ENCODE results near the gene COQ8A. TPM values are rescaled to one million over a fixed set of nuclear protein-coding genes. Genes with fewer than 3 reads are reported as not detected.
A peak's percentile ranks its signal among the peaks of the same experiment; 100 is the strongest.
"Not testable (repeated sequence)": the region's sequence is repeated elsewhere in the genome, so short reads cannot be mapped to it uniquely, and the experiment has no call there.

Gene COQ8A
- total RNA-seq, 1 donor from 2014 or later, result 25.7 TPM

DNA sequence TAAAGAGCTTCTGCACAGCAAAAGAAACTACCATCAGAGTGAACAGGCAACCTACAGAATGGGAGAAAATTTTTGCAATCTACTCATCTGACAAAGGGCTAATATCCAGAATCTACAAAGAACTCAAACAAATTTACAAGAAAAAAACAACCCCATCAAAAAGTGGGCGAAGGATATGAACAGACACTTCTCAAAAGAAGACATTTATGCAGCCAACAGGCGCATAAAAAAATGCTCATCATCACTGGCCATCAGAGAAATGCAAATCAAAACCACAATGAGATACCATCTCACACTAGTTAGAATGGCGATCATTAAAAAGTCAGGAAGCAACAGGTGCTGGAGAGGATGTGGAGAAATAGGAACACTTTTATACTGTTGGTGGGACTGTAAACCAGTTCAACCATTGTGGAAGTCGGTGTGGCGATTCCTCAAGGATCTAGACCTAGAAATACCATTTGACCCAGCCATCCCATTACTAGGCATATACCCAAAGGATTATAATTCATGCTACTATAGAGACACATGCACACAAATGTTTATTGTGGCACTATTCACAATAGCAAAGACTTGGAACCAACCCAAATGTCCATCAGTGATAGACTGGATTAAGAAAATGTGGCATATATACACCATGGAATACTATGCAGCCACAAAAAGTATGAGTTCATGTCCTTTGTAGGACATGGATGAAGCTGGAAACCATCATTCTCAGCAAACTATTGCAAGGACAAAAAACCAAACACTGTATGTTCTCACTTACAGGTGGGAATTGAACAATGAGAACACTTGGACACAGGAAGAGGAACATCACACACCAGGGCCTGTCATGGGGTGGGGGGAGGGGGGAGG lies 10.6 kb upstream of the COQ8A start:
- DNase-seq, result not testable (repeated sequence)

GRCh38 chr1:226934483-226935237 lies 5.4 kb upstream of the COQ8A start:
- DNase-seq, result no peak

- no peak for DNase-seq
Measured at GRCh38 chr1:226937940-226938725, 2.0 kb upstream of the COQ8A start.

DNA sequence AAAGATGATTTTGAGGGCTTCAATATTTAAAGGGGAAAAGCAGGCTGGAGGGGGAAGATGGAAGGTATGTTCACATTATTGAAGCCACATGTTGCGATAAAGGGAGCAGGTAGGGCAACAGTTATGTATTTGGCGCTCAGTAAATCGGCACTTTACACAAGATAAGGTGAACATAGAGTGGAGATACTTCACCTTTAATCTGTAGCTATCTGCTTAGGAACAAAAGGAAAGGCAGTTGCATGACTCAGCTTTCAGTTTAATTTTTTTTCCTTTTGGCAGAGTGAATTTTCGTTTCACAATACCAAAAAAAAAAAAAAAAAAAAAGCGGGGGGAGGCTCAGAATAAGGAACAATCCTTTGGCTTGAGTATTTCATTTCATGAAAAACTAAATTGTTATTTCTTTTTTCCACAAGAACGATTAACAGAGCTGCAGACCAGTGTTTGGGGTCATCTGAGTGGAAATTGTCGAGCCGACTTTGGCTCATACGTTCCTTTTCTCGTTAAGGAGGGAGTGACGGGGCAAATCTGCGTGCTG lies 1.1 kb upstream of the COQ8A start:
- DNase-seq, result peak; percentile 48

- DNase-seq, result peak; percentile 55
Measured at GRCh38 chr1:226939438-226940028, 561 bp upstream of the COQ8A start.

DNA sequence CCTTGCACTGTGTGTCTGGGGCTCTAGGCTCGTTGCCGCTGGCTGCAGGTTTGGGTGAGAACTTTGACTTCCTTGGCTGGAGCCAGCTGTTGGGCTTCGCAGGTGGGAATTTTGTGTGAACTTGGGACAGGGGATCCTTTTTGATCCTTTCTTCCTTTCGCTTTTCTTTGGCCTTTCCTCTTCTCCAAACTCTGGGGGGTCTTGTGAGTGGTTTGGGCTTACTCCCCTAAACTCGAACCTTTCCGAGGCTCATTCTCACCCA lies 643 bp downstream of the COQ8A start:
- DNase-seq, result no peak

GRCh38 chr1:226942392-226942791 lies 2.3 kb downstream of the COQ8A start:
- DNase-seq, result no peak

GRCh38 chr1:226943156-226943555 lies 3.1 kb downstream of the COQ8A start:
- peak; percentile 23 for DNase-seq

- no peak for DNase-seq
Measured at GRCh38 chr1:226943927-226944326, 3.8 kb downstream of the COQ8A start.

GRCh38 chr1:226945106-226945857 lies 5.2 kb downstream of the COQ8A start:
- peak; percentile 52 for DNase-seq

DNA sequence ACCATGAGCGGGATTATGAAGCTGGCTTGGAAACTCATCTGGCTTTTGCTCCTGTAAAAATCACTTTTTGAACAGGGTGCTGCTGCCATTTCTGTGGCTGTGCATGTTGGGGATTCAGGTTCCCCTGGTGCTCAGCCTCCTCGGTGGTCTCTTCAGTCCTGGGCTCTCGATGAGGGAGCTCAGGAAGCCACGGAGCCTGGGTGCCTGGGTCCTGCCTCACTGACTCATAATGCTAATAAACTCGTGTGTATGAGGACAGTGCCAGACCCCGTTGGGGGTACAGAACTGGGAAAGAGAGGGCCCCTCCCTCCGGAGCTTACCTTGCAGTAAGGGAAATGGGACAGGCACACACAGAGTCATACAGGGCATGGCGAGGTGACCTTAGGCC lies 5.8 kb downstream of the COQ8A start:
- DNase-seq, result no peak

- DNase-seq, result peak; percentile 30
Measured at GRCh38 chr1:226946285-226946684, 6.2 kb downstream of the COQ8A start.

- peak; percentile 38 for DNase-seq
Measured at GRCh38 chr1:226946841-226947240, 6.7 kb downstream of the COQ8A start.

- DNase-seq, result no peak
Measured at GRCh38 chr1:226948051-226948450, 8.0 kb downstream of the COQ8A start.

DNA sequence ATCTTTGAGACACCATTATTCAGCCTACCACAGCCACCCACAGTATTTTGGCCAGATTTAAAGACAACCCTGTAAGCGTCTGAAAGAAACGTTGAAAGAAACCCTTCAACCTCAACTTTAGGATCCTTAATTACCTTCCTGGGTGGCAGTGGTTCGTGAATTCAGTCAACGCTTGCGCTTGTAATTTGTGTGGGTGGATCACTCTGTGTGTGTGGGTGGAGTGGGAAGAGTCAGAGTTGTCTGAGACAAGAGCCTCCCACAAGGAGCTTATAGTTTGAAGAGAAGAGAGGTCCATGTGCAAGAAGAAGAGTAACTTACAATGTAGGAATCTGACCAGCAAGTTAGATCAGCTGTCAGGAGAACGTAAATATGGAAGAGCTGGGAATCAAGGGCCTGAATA lies 8.4 kb downstream of the COQ8A start:
- DNase-seq, result no peak

GRCh38 chr1:226948996-226949395 lies 8.9 kb downstream of the COQ8A start:
- DNase-seq, result no peak

GRCh38 chr1:226949401-226949800 lies 9.3 kb downstream of the COQ8A start:
- no peak for DNase-seq

- no peak for DNase-seq
Measured at GRCh38 chr1:226950316-226950715, 10.2 kb downstream of the COQ8A start.

DNA sequence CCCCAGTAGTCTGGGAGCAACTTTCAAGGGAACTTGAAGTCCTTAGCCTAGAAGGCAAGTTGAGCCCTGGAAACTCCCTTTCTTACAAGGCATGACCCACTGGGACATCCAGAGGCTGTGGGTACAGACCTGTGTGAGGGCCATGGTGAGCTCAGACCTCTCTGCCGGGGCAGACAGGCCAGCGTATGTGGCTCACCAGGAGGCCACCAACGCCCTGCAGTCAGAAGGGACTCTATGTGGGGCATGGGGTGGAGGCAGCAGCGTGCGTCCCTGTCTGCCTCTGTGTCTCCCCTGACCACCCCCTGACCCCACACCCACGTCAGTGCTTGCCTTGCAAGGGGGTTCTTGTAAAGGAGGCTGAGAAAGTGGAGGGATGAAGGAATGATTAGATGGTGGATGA lies 10.8 kb downstream of the COQ8A start:
- DNase-seq, result no peak

DNA sequence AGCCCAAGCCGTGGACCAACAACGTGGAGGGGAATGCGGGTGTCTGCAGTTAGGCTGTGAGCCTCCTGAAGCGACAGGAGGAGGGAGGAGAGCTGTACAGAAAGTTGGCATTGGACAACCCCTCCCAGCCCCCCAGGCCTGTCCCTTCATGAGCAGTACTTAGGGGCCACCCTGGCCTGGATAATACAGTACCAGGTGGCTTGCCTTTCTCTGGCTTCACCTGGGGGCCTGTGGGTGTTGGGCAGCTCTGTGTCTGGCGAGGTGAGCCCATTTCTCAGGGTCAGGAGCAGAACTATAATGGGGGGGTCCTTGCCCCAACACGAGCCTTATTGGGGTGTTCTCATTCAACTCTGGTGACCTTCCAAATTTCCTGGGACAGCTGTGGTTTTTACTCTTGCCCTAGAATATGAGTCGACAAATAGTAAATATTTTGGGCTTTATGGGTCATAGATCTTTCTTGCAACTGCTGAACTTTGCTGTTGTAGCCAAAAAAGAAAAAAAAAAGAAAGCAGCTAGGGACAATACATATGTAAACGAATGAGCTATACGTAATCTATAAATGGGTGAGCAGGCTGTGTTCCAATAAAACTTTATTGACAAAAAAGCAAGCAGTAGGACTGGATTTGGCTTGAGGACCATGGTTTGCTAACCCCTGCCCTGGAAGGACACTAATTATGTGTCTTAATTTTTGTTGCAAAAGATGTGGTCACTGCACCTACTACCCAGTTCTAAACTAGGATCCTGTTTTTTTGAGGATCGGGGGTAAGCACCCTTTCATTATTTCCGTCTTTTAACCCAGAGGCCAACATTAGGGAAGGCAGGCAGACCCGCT lies 11.4 kb downstream of the COQ8A start:
- no peak for DNase-seq

- no peak for DNase-seq
Measured at GRCh38 chr1:226952118-226952441, 12.0 kb downstream of the COQ8A start.
